T-helper 17 cell (primary cell): ENCODE results near the gene SHANK1. TPM values are rescaled to one million over a fixed set of nuclear protein-coding genes. Genes with fewer than 3 reads are reported as not detected.

ENCODE experiments used
- ATAC-seq: fragments of 150-1000 bp; cut with Tn5 transposase; 2 replicates; pipeline ENCODE4 v1.10.0; 2021; ENCODE audit warnings: mild to moderate bottlenecking, moderate library complexity
- DNase-seq, 3 donors: peaks; one replicate each; pipeline versions ENCODE4 v3.0.0 to v3.0.0-alpha.2; 2020 to 2021
- H3K9me3 ChIP-seq: one replicate; pipeline ENCODE4 v1.7.0; 2013; ENCODE audit warnings: low read length, mild to moderate bottlenecking; ENCODE audit not compliant: control insufficient read depth, poor library complexity, severe bottlenecking
- H3K27ac Mint-ChIP-seq: one replicate; pipeline ENCODE4 v1.8.0; 2022; ENCODE audit warnings: mild to moderate bottlenecking, moderate library complexity, mixed read lengths
- H3K27me3 Mint-ChIP-seq: one replicate; pipeline ENCODE4 v1.8.0; 2022; ENCODE audit warnings: mixed read lengths
- H3K36me3 Mint-ChIP-seq: one replicate; pipeline ENCODE4 v1.8.0; 2022; ENCODE audit warnings: low read depth, mixed read lengths
- H3K4me1 Mint-ChIP-seq: one replicate; pipeline ENCODE4 v1.8.0; 2022; ENCODE audit warnings: mild to moderate bottlenecking, mixed read lengths
- H3K4me3 Mint-ChIP-seq: one replicate; pipeline ENCODE4 v1.8.0; 2022; ENCODE audit warnings: mild to moderate bottlenecking, moderate library complexity, mixed read lengths
- total RNA-seq, 4 donors: library from RNA in 2 of 4; stranded (reverse) in 2 of 4; gene quantifications; one replicate each; pipeline ENCODE4 v1.2.3 and lab custom pipeline; 2022 to 2026

SHANK1 gene
- total RNA-seq, 2 donors from 2014 or later: not detected

DNA sequence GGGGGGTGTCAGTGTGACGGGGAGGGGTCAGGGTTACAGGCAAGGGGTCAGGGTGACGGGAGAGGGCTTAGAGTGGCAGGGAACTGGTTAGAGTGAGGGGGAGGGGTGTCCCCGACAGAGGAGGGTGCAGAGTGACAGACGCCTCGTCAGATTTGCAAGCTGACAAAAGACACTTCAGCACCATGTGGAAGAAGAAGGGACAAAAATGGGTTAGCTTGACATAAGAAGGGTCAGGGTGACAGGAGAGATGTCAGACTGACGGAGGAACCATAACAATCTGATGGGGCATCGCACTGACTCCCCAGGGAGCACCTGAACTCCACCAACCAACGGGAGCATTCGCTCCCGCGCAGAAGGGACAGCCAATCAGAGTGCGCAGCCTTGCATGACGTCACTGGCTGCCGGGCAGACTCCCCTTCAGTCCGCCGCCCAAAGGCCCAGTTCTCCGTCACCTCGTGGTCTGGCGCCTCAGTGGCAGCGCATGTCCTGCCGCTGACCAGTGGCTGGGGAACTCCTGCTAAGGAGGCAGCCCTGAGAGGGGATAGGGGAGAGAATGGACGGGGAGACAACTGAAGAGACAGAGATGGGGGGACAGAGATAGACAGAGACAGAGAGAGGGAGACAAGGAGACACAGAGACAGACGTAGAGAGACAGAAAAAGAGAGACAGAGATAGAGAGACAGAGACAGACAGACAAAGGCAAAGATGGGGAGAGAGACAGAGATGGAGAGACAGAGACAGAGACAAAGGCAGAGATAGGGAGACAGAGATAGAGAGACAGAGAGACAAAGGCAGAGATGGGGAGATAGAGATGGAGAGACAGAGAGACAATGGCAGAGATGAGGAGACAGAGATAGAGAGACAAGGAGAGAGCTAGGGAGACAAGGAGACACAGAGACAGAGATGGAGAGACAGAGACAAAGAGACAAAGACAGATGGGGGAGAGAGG is 40.2 kb downstream of the SHANK1 start:
- Mint-ChIP-seq H3K4me1 (peaks cover under 1% of the 10 kb centered on the region), H3K36me3 (peaks cover 4% of the 10 kb centered on the region), H3K27ac (no peak overlapping the region), H3K27me3 (peaks cover 34% of the 10 kb centered on the region), H3K4me3 (peak overlapping the region; percentile 25)
- ATAC-seq (peak; percentile 96), DNase-seq (peak; percentile 45 to 66 (median 50))
- H3K9me3 ChIP-seq: no peaks in the 10 kb centered on the region

DNA sequence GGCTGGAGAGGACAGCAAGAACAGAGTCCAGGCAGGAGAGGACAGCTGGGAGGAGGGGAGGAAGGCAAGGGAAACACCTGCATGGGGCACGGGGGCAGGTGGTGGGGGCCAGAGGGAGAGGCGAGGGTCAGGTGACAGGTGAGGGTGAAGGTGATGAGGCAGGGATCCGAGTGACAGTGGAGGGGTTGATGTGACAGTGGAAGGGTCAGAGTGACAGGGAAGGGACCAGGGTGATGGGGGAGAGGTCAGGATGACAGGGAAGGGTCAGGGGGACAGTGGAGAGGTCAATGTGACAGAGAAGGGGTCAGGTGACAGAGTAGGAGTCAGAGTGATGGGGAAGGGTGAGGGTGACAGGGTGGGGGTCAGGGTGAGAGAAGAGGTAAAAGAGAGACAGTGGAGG is 41.3 kb downstream of the SHANK1 start:
- H3K27ac Mint-ChIP-seq: no peak overlapping the region
- H3K9me3 ChIP-seq: no peaks in the 10 kb centered on the region
- no peak overlapping the region for H3K4me3 Mint-ChIP-seq
- peaks cover 36% of the 10 kb centered on the region for H3K27me3 Mint-ChIP-seq
- no peak for ATAC-seq
- H3K4me1 Mint-ChIP-seq: peaks cover 4% of the 10 kb centered on the region
- no peak for DNase-seq
- peaks cover 3% of the 10 kb centered on the region for H3K36me3 Mint-ChIP-seq

DNA sequence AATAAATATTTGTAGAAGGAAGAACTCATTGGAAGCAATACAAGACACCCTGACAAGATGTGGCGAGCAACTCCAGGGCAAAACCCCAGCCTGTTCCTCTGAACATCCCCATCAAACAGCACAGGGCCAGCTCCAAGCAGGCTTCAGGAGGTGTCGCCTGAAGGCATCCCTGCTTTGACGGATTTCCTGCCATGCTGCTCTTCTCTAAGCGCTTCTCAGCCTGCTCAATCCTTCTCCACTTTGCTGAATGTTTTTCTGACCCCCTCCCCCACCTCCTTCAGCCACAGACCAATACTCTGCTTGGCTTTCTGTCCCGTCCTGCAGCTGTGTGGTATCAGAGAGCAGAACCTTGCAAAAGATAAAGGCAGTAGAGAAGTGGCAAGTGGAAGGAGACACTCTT is 42.0 kb downstream of the SHANK1 start:
- no peak for ATAC-seq
- Mint-ChIP-seq H3K4me1 (peaks cover 8% of the 10 kb centered on the region), H3K4me3 (no peak overlapping the region)

DNA sequence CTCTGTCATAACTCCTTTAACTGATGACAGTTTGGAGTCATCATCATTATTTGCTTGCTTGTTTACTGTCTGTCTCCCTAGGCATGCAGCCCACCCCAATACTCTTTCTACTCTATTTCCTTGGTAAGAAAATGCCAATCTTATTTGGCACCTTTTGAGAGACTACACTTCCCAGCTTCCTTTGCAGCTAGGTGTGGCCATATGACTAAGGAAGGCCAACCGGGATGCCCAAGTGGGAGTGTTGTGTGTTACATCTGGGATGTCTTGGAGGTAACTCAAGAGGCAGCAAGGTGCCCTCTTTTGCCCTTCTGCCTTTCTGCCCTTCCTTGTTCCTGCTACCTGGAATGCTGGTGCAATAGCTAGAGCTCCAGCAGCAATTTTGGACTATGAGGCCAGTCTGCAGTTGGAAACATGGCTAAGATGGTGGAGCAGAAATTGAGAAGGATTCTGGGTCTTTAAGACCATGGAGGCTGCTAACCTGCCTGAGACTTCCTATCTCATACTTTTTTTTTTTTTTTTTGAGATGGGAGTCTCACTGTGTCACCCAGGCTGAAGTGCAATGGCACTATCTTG is 42.9 kb downstream of the SHANK1 start:
- no peaks in the 10 kb centered on the region for H3K9me3 ChIP-seq
- DNase-seq (no peak), ATAC-seq (no peak)
- Mint-ChIP-seq H3K27me3 (peaks cover 41% of the 10 kb centered on the region), H3K27ac (no peak overlapping the region), H3K4me3 (no peak overlapping the region), H3K4me1 (peaks cover 8% of the 10 kb centered on the region), H3K36me3 (peaks cover 4% of the 10 kb centered on the region)

More for the DNA sequence above, 42.0 kb downstream of the SHANK1 start:
- Mint-ChIP-seq H3K27me3 (peaks cover 42% of the 10 kb centered on the region), H3K36me3 (peaks cover 4% of the 10 kb centered on the region), H3K27ac (no peak overlapping the region)
- H3K9me3 ChIP-seq: no peaks in the 10 kb centered on the region
- DNase-seq: no peak

DNA sequence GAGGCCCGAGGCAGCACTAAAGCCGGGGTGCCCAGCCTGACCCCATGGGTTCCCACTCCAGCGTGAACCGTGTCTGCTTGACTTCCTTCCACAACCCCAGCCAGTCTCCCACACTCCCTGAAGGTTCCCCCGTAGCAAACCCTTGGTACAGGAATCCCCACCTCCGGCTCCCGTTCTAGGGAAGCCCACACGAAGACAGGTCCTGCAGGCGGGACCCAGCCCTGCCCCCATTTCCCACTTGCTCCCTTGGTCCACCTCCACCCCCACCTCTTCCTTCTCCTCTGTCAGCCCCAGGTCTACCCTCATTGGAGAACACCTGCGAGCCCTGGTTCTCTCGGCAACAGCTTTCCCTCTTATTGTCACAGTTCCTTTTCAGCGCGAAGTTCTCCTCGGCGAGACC is 46.5 kb downstream of the SHANK1 start:
- H3K27ac Mint-ChIP-seq: no peak overlapping the region
- peaks cover 2% of the 10 kb centered on the region for H3K9me3 ChIP-seq
- peaks cover 61% of the 10 kb centered on the region for H3K27me3 Mint-ChIP-seq
- ATAC-seq: no peak
- no peak overlapping the region for H3K4me3 Mint-ChIP-seq
- DNase-seq: no peak
- H3K4me1 Mint-ChIP-seq: peaks cover 12% of the 10 kb centered on the region
- peaks cover 9% of the 10 kb centered on the region for H3K36me3 Mint-ChIP-seq

DNA sequence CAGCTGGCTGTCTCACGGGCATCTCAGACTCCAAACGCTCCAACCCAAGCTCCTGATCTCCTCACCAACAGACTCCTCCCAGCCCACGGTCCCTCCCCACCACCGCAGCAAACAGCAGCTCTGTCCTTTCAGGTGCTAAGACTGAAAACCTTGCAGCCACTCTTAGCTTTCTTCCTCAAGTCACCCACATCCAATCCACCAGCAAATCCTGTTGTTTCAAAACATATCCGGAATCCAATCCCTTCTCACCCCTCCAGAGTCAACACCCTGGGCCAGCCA is 49.6 kb downstream of the SHANK1 start:
- ATAC-seq: no peak
- no peak for DNase-seq
- peaks cover 58% of the 10 kb centered on the region for H3K27me3 Mint-ChIP-seq
- H3K4me1 Mint-ChIP-seq: peaks cover 12% of the 10 kb centered on the region
- H3K27ac Mint-ChIP-seq: no peak overlapping the region
- no peak overlapping the region for H3K4me3 Mint-ChIP-seq
- peaks cover 8% of the 10 kb centered on the region for H3K36me3 Mint-ChIP-seq
- peaks cover 2% of the 10 kb centered on the region for H3K9me3 ChIP-seq

DNA sequence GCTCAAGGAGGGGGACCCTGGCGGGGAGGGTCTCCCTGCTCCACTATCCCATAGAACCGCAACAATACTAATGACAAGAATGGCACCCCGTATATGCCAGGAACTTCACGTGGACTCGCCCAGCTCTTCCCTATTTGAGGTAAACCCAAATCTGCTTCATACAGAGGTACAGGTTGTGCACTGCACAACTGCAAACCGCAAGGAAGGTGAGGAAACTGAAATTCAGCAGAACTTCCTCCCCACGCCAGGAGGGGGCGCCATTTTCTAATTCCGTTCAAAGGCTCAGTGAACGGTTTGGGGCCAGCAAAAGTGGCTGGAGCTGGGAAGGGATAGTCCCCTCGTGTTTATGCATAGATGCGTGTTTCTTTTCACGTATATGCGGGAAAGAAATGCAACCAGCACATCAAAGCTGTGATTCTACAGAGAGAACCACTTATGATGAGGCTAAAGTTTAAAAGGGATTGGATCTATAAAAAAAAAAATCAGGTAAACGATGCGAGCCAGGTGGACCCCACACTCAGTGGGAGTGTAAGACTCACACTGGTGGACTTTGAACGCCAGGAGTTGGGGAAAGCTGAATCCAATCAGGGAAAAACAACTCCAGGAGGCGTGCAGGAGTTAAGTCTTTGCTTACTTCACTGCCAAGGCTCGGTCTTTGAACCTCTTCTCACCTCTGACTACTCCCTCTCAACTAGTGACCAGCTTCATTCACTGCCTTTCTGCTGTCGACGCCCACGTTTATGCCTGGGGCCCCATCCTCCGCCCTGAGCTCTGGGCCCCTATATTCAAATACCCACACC is 50.1 kb downstream of the SHANK1 start:
- peaks cover 2% of the 10 kb centered on the region for H3K9me3 ChIP-seq
- ATAC-seq (no peak), DNase-seq (peak in 1 of 3 donors; percentile 29)
- H3K4me3 Mint-ChIP-seq: no peak overlapping the region
- H3K27ac Mint-ChIP-seq: no peak overlapping the region
- peaks cover 12% of the 10 kb centered on the region for H3K4me1 Mint-ChIP-seq
- peaks cover 8% of the 10 kb centered on the region for H3K36me3 Mint-ChIP-seq
- H3K27me3 Mint-ChIP-seq: peaks cover 61% of the 10 kb centered on the region

DNA sequence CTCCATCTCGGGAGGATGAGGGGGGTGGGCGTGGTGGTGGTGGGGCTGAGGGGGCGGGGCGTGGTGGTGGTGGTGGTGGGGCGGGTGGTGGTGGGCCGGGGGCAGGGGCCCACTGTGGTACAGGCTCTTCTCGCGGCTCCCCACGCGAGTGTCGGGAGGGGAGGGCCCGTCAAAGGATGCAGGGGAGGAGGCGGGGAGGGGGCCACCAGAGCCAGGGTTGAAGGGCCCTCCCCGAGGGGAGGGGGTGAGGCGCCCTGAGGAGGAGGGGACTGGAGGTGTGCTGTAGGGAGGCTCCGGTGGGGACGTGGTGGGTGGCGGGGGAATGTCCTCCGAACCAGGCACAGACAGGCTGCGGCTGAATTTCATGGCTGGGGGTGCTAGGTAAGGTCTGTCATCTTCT is 50.7 kb downstream of the SHANK1 start:
- no peak for ATAC-seq
- no peak overlapping the region for H3K27ac Mint-ChIP-seq
- H3K36me3 Mint-ChIP-seq: peaks cover 8% of the 10 kb centered on the region
- peaks cover 61% of the 10 kb centered on the region for H3K27me3 Mint-ChIP-seq
- peaks cover 10% of the 10 kb centered on the region for H3K4me1 Mint-ChIP-seq
- H3K9me3 ChIP-seq: peaks cover 2% of the 10 kb centered on the region
- no peak for DNase-seq
- no peak overlapping the region for H3K4me3 Mint-ChIP-seq

DNA sequence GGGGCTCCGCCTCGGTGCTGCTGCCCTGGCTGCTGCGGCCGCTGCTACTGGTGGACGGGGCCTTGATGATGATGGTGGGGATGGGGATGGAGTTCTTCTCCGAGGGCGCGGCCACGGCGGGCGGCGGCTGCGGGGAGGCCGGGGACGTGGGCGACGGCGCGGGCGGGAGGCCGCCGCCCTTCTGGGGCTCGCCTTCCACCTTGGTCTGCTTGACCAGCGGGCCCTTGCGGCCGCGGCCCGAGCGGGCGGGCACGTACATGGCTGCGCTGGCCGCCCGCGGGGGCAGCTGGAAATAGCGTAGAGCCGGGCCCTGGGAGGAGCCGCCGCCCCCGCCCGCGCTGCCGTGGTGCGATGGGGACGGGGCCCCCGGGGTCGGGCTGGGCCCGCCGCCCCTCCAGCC is 51.2 kb downstream of the SHANK1 start:
- ATAC-seq: no peak
- peaks cover 9% of the 10 kb centered on the region for H3K4me1 Mint-ChIP-seq
- H3K4me3 Mint-ChIP-seq: no peak overlapping the region
- H3K9me3 ChIP-seq: peaks cover 2% of the 10 kb centered on the region
- peaks cover 7% of the 10 kb centered on the region for H3K36me3 Mint-ChIP-seq
- no peak for DNase-seq
- H3K27me3 Mint-ChIP-seq: peaks cover 58% of the 10 kb centered on the region
- no peak overlapping the region for H3K27ac Mint-ChIP-seq

DNA sequence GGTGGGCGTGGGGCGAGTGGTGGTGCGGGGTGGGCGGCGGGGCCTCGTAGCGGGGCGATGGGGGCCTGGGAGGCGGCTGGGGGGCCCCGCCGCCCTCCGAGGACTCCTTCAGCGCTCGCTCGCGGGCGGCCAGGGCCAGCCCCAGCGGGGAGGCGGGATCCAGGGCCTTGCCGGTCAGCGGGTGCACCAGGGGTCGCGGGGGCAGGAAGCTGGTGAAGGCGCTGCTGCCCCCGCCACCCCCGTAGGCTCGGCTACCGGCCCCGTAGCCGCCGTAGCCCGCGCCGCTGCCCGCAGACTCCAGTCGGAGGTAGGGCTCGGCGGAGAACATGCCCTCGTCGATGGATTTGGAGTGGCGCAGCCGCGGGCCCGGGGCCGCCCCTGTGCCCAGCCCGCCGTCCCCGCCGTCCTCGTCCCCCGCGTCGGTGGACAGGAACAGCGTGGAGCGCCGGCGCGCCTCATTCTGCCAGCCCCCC is 51.8 kb downstream of the SHANK1 start:
- Mint-ChIP-seq H3K36me3 (peaks cover 5% of the 10 kb centered on the region), H3K4me3 (no peak overlapping the region), H3K27me3 (peaks cover 55% of the 10 kb centered on the region), H3K27ac (no peak overlapping the region), H3K4me1 (peaks cover 4% of the 10 kb centered on the region)
- ATAC-seq: no peak
- H3K9me3 ChIP-seq: peaks cover 2% of the 10 kb centered on the region
- DNase-seq: no peak

DNA sequence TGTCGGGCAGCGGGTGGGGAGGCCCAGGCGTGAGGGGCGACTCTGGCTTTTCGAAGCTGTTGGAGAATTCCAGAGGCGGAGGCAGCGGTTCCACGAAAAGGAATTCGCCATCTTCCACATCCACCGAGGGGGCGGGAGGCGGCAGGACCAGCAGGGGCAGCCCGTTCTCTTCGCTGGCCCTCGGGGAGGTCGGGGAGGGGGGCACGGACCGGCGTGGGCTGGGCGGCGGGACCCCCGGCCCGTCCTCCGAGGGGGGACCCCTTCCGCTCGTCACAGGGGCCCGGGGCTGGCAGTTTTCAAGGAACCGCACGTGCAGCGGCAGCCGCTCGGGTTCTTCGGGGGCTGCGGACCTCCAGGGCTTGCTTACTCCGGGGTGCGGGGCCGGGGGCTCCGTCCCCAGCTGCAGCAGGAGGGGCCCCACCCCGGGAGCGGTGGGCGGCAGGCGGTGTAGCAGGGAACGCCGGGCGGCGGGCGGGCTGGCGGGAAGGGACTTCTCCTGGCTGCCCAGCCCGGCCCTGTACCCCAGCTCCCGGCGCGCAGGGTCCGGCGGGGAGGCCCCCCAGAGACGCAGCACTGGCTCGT is 52.3 kb downstream of the SHANK1 start:
- H3K9me3 ChIP-seq: peaks cover 2% of the 10 kb centered on the region
- peaks cover 55% of the 10 kb centered on the region for H3K27me3 Mint-ChIP-seq
- peaks cover 4% of the 10 kb centered on the region for H3K4me1 Mint-ChIP-seq
- peaks cover 5% of the 10 kb centered on the region for H3K36me3 Mint-ChIP-seq
- H3K4me3 Mint-ChIP-seq: no peak overlapping the region
- no peak overlapping the region for H3K27ac Mint-ChIP-seq
- no peak for DNase-seq
- ATAC-seq: no peak

DNA sequence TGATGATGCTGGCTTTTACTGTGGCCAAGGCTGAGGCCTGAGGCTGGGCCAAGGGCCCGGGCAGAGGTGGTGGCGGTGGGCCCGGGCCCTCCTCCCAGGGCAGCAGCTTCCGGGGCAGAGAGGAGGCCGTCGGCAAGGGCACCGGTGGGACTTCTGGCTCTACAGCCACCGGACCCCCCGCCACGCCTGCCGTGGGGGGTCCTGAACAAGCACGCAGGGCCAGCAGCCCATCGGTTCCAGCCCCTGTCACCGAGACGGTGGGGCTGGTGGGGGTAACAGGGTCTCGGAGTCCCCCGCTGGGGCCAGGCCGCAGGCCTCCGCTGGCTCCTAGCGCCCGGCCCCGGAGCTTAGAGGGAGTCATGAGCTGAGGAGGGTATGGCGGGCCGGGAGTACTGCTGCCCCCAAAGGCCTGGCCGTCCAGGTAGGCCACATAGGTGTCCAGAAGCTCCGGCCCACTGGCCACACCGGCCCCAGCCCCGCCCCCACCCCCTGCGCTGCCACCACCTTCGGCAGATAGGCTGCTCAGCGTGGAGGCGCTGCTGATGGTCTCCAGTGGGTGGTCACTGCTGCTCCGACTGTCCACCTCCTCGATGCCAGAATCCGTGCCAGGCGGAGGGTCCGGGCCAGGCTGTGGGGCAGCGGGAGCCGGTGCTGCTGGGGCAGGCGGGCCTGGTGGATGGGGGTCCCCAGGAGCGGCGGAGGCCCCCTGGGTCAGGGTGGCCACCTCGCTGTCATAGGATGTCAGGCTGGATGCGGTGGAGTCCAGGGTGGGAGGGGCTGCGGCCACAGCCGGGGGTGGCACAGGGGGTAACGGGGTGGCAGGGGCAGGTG is 53.0 kb downstream of the SHANK1 start:
- DNase-seq (no peak), ATAC-seq (no peak)
- Mint-ChIP-seq H3K27me3 (peaks cover 48% of the 10 kb centered on the region), H3K36me3 (peaks cover 5% of the 10 kb centered on the region), H3K27ac (no peak overlapping the region), H3K4me1 (peaks cover 4% of the 10 kb centered on the region), H3K4me3 (no peak overlapping the region)
- H3K9me3 ChIP-seq: peaks cover 2% of the 10 kb centered on the region
